Chondrocyte (in vitro differentiated cells): ENCODE measurements around the gene AKAP11. TPM values are rescaled to one million over a fixed set of nuclear protein-coding genes. Genes with fewer than 3 reads are reported as not detected.

Experiments used
- DNase-seq: peaks from one replicate; pipeline ENCODE4 v3.0.0; 2021; ENCODE audit warnings: mixed read lengths, low spot score
- H3K27ac Mint-ChIP-seq: one replicate; pipeline ENCODE4 v1.8.0; 2021; ENCODE audit warnings: mild to moderate bottlenecking, moderate library complexity, mixed read lengths; ENCODE audit not compliant: unreplicated experiment
- H3K27me3 Mint-ChIP-seq: 2 replicates; pipeline ENCODE4 v1.8.0; 2021; ENCODE audit warnings: low read depth, mixed read lengths
- H3K36me3 Mint-ChIP-seq: 2 replicates; pipeline ENCODE4 v1.8.0; 2021; ENCODE audit warnings: low read depth, mixed read lengths
- H3K4me1 Mint-ChIP-seq: 2 replicates; pipeline ENCODE4 v1.8.0; 2021; ENCODE audit warnings: low read depth, mild to moderate bottlenecking, mixed read lengths
- H3K4me3 Mint-ChIP-seq: one replicate; pipeline ENCODE4 v1.8.0; 2021; ENCODE audit warnings: mild to moderate bottlenecking, moderate library complexity, mixed read lengths; ENCODE audit not compliant: unreplicated experiment
- H3K9me3 Mint-ChIP-seq: 2 replicates; pipeline ENCODE4 v1.8.0; 2021; ENCODE audit warnings: low read depth, mixed read lengths
- CTCF ChIP-seq: fragments of 200-600 bp; sonication (generic); IDR thresholded peaks from 2 replicates; pipeline ENCODE4 v1.5.0; 2021; ENCODE audit warnings: antibody characterized with exemption, mild to moderate bottlenecking, moderate library complexity
- total RNA-seq: library from RNA; stranded (reverse); gene quantifications from 3 replicates; pipeline ENCODE4 v1.2.1, GENCODE V29; 2021

Gene AKAP11
- total RNA-seq, 1 donor from 2014 or later = 34.9 TPM

- DNase-seq = no peak
- no peak overlapping the region for H3K4me3 Mint-ChIP-seq
- peaks cover 14% of the 10 kb centered on the region for H3K4me1 Mint-ChIP-seq
- no peaks in the 10 kb centered on the region for H3K27me3 Mint-ChIP-seq
- no peak for TF ChIP-seq CTCF
- H3K9me3 Mint-ChIP-seq = peaks cover 4% of the 10 kb centered on the region
- peaks cover under 1% of the 10 kb centered on the region for H3K36me3 Mint-ChIP-seq
- H3K27ac Mint-ChIP-seq = no peak overlapping the region
Observed at GRCh38 chr13:42355092-42355485, 83.1 kb downstream of the AKAP11 start.

GRCh38 chr13:42355491-42356183, 83.7 kb downstream of the AKAP11 start:
- TF ChIP-seq CTCF = no peak
- peaks cover 4% of the 10 kb centered on the region for H3K9me3 Mint-ChIP-seq
- H3K4me3 Mint-ChIP-seq = no peak overlapping the region
- H3K4me1 Mint-ChIP-seq = peaks cover 14% of the 10 kb centered on the region
- no peak for DNase-seq
- peaks cover 1% of the 10 kb centered on the region for H3K36me3 Mint-ChIP-seq
- no peaks in the 10 kb centered on the region for H3K27me3 Mint-ChIP-seq
- no peak overlapping the region for H3K27ac Mint-ChIP-seq

- no peaks in the 10 kb centered on the region for H3K27me3 Mint-ChIP-seq
- H3K27ac Mint-ChIP-seq = no peak overlapping the region
- H3K36me3 Mint-ChIP-seq = peaks cover 1% of the 10 kb centered on the region
- no peak overlapping the region for H3K4me3 Mint-ChIP-seq
- no peak for DNase-seq
- no peak for TF ChIP-seq CTCF
- peaks cover 4% of the 10 kb centered on the region for H3K9me3 Mint-ChIP-seq
- peaks cover 14% of the 10 kb centered on the region for H3K4me1 Mint-ChIP-seq
Observed at GRCh38 chr13:42356184-42356575, 84.2 kb downstream of the AKAP11 start.

GRCh38 chr13:42360046-42360574, 88.2 kb downstream of the AKAP11 start:
- peaks cover 10% of the 10 kb centered on the region for H3K4me1 Mint-ChIP-seq
- TF ChIP-seq CTCF = no peak
- peaks cover 4% of the 10 kb centered on the region for H3K9me3 Mint-ChIP-seq
- H3K36me3 Mint-ChIP-seq = peaks cover 1% of the 10 kb centered on the region
- no peak for DNase-seq
- no peak overlapping the region for H3K4me3 Mint-ChIP-seq
- no peak overlapping the region for H3K27ac Mint-ChIP-seq
- no peaks in the 10 kb centered on the region for H3K27me3 Mint-ChIP-seq

- no peaks in the 10 kb centered on the region for H3K9me3 Mint-ChIP-seq
- H3K4me1 Mint-ChIP-seq = peaks cover 10% of the 10 kb centered on the region
- no peak overlapping the region for H3K27ac Mint-ChIP-seq
- peaks cover 1% of the 10 kb centered on the region for H3K36me3 Mint-ChIP-seq
- TF ChIP-seq CTCF = no peak
- H3K4me3 Mint-ChIP-seq = no peak overlapping the region
- no peak for DNase-seq
- H3K27me3 Mint-ChIP-seq = no peaks in the 10 kb centered on the region
Observed at GRCh38 chr13:42361701-42362100, 89.7 kb downstream of the AKAP11 start.
